HG02571 (cell line): Measurements from ENCODE around the gene MREG.
A peak's percentile ranks its signal among the peaks of the same experiment; 100 is the strongest.
"Not testable (repeated sequence)": the region's sequence is repeated elsewhere in the genome, so short reads cannot be mapped to it uniquely, and the experiment has no call there.

Experiments
- ATAC-seq: cut with Tn5 transposase; IDR thresholded peaks from one replicate; pipeline ENCODE4 v1.9.1; 2021; ENCODE audit warnings: mild to moderate bottlenecking, moderate library complexity; ENCODE audit not compliant: unreplicated experiment

Gene MREG

DNA sequence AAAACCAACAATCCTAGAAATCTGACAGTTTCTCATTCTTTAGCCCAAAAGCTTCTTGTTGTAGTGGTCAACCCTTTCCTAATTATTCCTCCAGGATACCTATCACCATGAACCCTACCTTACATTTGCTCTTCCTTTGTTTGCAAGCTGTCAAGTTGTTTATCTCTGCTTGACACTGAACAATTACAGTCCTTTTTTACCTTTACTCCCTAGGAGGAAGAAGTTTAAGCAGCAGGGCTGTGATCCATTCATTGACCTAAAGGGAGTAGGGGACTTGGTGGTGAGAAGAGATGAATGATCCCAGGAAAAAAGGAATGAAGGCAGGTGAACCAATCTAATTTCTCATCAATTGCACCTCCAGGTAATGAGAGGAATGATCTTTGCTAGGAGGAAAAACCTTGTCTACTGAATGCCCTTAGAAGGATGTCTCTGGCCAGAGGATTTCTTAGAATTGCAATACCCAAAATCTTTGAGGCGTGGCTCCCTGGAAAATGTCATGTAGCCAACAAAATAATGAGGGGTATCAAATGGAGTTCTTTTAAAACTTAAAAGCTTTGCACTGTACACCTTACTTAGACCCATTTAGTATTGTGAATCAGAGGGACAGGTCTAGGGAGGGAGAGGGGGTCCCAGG, 47.7 kb downstream of the MREG start:
- no peak for ATAC-seq

DNA sequence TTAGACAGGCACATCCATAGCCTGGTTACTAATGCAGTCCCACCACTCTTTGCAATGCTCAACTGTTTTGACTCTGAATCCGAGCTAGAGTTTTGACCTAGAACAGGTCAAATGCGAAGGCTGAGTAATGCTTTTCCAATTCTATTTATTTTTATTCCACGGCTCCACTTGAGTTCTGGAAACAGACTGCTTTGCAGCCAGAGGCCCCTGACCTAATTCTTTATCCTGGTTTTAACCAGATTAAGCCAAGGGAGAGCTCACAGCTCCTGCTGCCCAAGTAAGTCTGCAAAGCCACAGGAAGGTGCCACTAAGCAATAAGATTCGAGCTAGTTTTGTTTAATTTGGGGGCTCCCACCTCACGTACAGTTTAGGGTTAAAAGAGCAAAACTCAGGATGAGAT, 51.4 kb downstream of the MREG start:
- no peak for ATAC-seq

GRCh38 chr2:215958257-215958656, 55.1 kb downstream of the MREG start:
- ATAC-seq = no peak

DNA sequence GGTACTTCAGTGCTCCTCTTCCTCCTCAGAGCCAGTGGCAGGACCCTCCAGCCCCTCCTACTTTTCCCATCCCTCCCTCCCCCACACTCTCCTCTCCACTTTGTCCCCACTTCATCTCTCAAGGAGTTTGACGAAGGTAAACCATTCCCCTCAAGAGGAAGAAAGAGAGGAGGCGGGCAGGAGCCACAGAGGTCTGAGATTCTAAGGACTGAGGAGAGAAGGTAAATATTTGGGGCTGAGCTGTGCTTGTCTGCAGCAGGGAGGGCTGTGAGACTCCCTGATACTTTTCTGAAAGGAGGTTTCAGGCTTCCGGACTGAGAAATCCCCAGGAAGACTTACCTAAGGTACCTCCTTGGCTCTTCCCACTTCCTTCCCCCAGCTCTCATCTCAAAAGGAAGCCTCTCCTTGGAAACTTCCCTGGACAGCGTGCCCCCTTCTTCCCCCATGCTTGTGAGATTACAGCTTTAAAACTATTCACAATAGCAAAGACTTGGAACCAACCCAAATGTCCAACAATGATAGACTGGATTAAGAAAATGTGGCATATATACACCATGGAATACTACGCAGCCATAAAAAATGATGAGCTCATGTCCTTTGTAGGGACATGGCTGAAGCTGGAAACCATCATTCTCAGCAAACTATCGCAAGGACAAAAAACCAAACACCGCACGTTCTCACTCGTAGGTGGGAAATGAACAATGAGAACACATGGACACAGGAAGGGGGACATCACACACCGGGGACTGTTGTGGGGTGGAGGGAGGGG, 55.8 kb downstream of the MREG start:
- ATAC-seq = not testable (repeated sequence)

DNA sequence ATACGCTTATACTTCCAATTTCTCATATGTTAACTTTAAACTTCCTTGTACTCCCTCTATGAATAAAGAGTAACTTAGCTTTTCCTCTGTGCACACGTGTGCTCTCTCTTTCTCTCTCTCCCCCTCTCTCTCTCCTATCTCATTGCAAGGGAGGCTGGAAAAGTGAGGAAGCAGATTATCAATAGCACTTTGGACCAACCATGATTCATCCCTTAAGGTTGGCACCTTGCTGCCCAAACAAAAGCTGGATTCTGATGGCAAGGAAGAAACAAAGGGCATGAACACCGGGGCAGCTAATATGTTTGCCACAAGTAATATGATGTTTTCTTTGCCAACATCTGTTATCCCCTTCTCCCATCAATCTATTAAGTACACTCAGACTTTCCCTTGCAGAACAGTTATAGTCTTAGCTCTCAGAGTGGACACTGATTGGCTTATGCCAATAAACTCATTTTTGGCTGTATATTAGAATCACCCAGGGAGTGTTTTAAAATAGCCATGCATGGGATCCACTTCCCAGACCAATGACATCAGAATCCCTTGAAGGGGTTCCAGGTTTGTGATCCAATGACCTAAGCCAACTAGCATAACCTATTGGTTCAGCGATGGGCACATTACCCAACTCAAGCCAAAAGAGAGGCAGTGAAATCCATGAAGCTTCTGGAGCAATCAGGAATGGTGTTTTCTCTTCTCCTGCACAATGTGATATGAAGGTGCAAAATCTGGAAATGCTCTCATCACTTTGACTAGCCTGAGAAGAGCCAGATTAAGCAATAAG, 60.3 kb downstream of the MREG start:
- ATAC-seq = no peak

GRCh38 chr2:215951558-215951957, 61.8 kb downstream of the MREG start:
- no peak for ATAC-seq

- peak; percentile 69 for ATAC-seq
Measured at GRCh38 chr2:215949991-215950404, 63.4 kb downstream of the MREG start.

GRCh38 chr2:215948051-215948450, 65.3 kb downstream of the MREG start:
- ATAC-seq = no peak

DNA sequence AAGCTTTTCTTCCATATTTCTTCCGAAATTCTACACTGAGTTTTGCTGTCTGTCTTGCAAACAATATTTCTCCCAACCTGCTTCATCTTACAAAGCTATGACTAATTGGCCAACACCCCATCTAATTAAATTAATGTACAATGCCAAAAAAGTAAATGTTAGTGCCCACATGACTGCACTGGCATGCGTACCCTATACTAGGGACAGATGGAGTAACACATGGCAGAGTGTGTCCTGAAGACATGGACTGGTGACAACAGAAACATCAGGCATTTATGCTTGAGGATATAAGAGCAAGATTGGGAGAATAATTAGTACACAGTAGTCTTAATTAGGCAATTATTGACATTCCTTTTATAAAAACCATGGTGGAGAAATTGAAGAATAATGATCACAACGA, 66.8 kb downstream of the MREG start:
- no peak for ATAC-seq

GRCh38 chr2:215942194-215942593, 71.2 kb downstream of the MREG start:
- ATAC-seq = no peak

- ATAC-seq = no peak
Measured at GRCh38 chr2:215941726-215942125, 71.6 kb downstream of the MREG start.

GRCh38 chr2:215940645-215941184, 72.6 kb downstream of the MREG start:
- no peak for ATAC-seq

GRCh38 chr2:215937190-215937589, 76.2 kb downstream of the MREG start:
- ATAC-seq = no peak

DNA sequence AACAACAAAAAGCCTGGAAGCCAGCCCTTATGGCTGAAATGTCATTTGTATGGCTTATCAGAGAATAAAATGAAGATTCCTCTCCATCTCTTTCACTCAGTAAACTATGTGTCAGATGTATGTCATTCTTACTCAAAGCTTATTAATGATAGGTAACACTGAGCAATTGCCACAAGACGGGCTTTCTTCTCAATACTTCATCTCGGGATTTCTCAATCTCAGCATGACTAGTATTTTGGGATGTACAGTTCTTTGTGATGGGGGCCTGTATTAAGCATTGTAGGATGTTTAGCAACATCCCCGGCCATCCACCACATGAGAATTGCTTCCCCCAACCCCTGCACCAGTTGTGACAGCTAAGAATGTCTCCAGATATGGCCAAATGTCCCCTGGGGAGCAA, 80.2 kb downstream of the MREG start:
- ATAC-seq = no peak

- ATAC-seq = peak; percentile 53
Measured at GRCh38 chr2:215931256-215931903, 82.0 kb downstream of the MREG start.

DNA sequence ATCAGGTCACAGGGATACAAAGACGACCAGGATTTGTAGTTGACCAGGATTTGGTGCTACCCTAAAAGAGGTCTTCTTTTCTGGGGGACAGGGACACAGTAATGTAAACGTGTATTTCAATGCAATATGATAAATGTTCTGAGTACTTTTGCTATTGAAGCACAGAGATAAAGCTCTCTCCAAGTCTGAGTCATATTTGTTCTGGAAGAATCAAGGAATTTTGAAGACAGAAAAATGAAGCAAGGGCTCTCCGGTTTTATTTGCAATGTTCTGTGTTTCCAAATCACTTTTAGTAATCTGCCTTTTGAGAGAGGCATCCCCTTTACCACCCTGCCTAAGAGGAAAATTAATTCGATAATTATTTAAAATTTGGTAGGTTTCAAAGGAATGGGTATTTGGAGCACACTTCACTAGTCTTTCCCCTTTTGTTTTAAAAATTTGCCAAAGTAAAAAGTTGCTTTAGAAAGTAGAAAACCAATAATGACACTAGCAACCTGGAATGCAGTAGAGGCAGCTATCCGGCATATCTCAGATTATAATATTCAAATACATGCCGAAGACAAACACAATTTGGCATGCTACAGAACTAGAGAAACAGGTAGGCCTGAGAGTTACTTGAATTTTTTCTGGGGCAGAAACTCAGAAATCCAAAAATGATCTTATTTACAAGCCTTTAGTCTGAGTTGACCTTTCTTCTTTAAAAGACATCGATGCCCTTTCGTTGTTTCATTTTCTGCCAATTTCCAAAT, 82.7 kb downstream of the MREG start:
- no peak for ATAC-seq

- no peak for ATAC-seq
Measured at GRCh38 chr2:215929602-215930335, 83.6 kb downstream of the MREG start.

- ATAC-seq = no peak
Measured at GRCh38 chr2:215928086-215928485, 85.3 kb downstream of the MREG start.

DNA sequence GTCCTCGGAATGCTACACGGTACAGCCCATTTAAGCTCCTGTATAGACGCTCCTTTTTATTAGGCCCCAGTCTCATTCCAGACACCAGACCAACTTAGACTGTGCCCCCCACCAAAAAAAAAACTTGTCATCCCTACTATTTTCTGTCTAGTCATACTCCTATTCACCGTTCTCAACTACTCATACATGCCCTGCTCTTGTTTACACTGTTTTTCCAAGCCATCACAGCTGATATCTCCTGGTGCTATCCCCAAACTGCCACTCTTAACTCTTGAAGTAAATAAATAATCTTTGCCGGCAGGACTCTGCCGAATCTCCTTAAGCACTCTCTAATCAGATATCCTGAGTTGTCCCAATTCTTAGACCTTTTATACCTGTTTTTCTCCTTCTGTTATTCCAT, 86.4 kb downstream of the MREG start:
- not testable (repeated sequence) for ATAC-seq

- no peak for ATAC-seq
Measured at GRCh38 chr2:215921895-215922294, 91.5 kb downstream of the MREG start.
